Glutamatergic neuron (in vitro differentiated cells): ENCODE measurements around the gene WNK1. TPM values are rescaled to one million over a fixed set of nuclear protein-coding genes. Genes with fewer than 3 reads are reported as not detected.

Experiments
- DNase-seq: peaks from one replicate; pipeline ENCODE4 v3.0.0; 2022
- H3K27ac Mint-ChIP-seq: one replicate; pipeline ENCODE4 v1.8.0; 2020; ENCODE audit warnings: mild to moderate bottlenecking, mixed read lengths, inconsistent platforms; ENCODE audit not compliant: unreplicated experiment
- H3K27me3 Mint-ChIP-seq: one replicate; pipeline ENCODE4 v1.8.0; 2020; ENCODE audit warnings: mild to moderate bottlenecking, moderate library complexity, mixed read lengths, inconsistent platforms; ENCODE audit not compliant: unreplicated experiment
- H3K36me3 Mint-ChIP-seq: one replicate; pipeline ENCODE4 v1.8.0; 2020; ENCODE audit warnings: mild to moderate bottlenecking, mixed read lengths, inconsistent platforms; ENCODE audit not compliant: unreplicated experiment
- H3K4me1 Mint-ChIP-seq: one replicate; pipeline ENCODE4 v1.8.0; 2020; ENCODE audit warnings: mild to moderate bottlenecking, low read depth, mixed read lengths, inconsistent platforms; ENCODE audit not compliant: unreplicated experiment
- H3K4me3 Mint-ChIP-seq: one replicate; pipeline ENCODE4 v1.8.0; 2020; ENCODE audit warnings: mild to moderate bottlenecking, mixed read lengths, inconsistent platforms; ENCODE audit not compliant: unreplicated experiment
- H3K9me3 Mint-ChIP-seq: one replicate; pipeline ENCODE4 v1.8.0; 2020; ENCODE audit warnings: mild to moderate bottlenecking, moderate library complexity, mixed read lengths, inconsistent platforms; ENCODE audit not compliant: unreplicated experiment
- CTCF ChIP-seq: fragments of 200-600 bp; sonication (generic); IDR thresholded peaks from one replicate; pipeline ENCODE4 v1.5.0; 2021; ENCODE audit not compliant: partially characterized antibody, unreplicated experiment
- total RNA-seq: library from RNA; stranded (reverse); fragmentation: NEBNext Ultra II Directional; extraction: Animal tissue kit (Norgen Biotek cat#: 25700); gene quantifications from one replicate; pipeline ENCODE4 v1.2.1, GENCODE V29; 2021; ENCODE audit not compliant: unreplicated experiment

Gene WNK1
- total RNA-seq, 1 donor from 2014 or later, result 182 TPM

- peaks cover 3% of the 10 kb centered on the region for H3K4me1 Mint-ChIP-seq
- peaks cover 8% of the 10 kb centered on the region for H3K36me3 Mint-ChIP-seq
- no peak overlapping the region for H3K27ac Mint-ChIP-seq
- DNase-seq, result no peak
- TF ChIP-seq CTCF, result no peak
- no peaks in the 10 kb centered on the region for H3K9me3 Mint-ChIP-seq
- no peak overlapping the region for H3K4me3 Mint-ChIP-seq
- H3K27me3 Mint-ChIP-seq, result peaks cover 5% of the 10 kb centered on the region
These were observed 158.0 kb downstream of the WNK1 start for GRCh38 chr12:910416-910815.

GRCh38 chr12:911191-911826 lies 158.9 kb downstream of the WNK1 start:
- no peak for TF ChIP-seq CTCF
- no peak overlapping the region for H3K27ac Mint-ChIP-seq
- H3K9me3 Mint-ChIP-seq, result no peaks in the 10 kb centered on the region
- no peaks in the 10 kb centered on the region for H3K27me3 Mint-ChIP-seq
- H3K4me1 Mint-ChIP-seq, result no peaks in the 10 kb centered on the region
- DNase-seq, result no peak
- peaks cover under 1% of the 10 kb centered on the region for H3K36me3 Mint-ChIP-seq
- no peak overlapping the region for H3K4me3 Mint-ChIP-seq

GRCh38 chr12:912466-913235 lies 160.3 kb downstream of the WNK1 start:
- Mint-ChIP-seq H3K27me3 (no peaks in the 10 kb centered on the region), H3K27ac (no peak overlapping the region), H3K4me3 (no peak overlapping the region), H3K4me1 (no peaks in the 10 kb centered on the region), H3K36me3 (peaks cover 6% of the 10 kb centered on the region), H3K9me3 (peaks cover 3% of the 10 kb centered on the region)
- TF ChIP-seq CTCF, result no peak
- no peak for DNase-seq

GRCh38 chr12:913919-914698 lies 161.7 kb downstream of the WNK1 start:
- Mint-ChIP-seq H3K4me3 (no peak overlapping the region), H3K36me3 (peaks cover 6% of the 10 kb centered on the region), H3K9me3 (peaks cover 6% of the 10 kb centered on the region), H3K27ac (no peak overlapping the region), H3K4me1 (no peaks in the 10 kb centered on the region), H3K27me3 (no peaks in the 10 kb centered on the region)
- DNase-seq, result no peak
- TF ChIP-seq CTCF, result no peak

GRCh38 chr12:915090-915489 lies 162.7 kb downstream of the WNK1 start:
- Mint-ChIP-seq H3K9me3 (peaks cover 6% of the 10 kb centered on the region), H3K36me3 (peaks cover 6% of the 10 kb centered on the region), H3K27me3 (no peaks in the 10 kb centered on the region), H3K4me3 (no peak overlapping the region), H3K4me1 (no peaks in the 10 kb centered on the region), H3K27ac (no peak overlapping the region)
- DNase-seq, result no peak
- TF ChIP-seq CTCF, result no peak
